BLaER1 treated with 17β-estradiol and CSF1 and Interleukin-3, amounts not matched to agents 10 nM and 100 nM (cell line): ENCODE data around the gene ENDOD1.
A peak's percentile ranks its signal among the peaks of the same experiment; 100 is the strongest.
"Not testable (repeated sequence)": the region's sequence is repeated elsewhere in the genome, so short reads cannot be mapped to it uniquely, and the experiment has no call there.

Experiments
- H3K27ac ChIP-seq, 11 experiments: shearing (Covaris generic); formaldehyde crosslinking; 2 replicates each; pipeline ENCODE4 v1.8.1; 2022
- H3K27me3 ChIP-seq, 11 experiments: shearing (Covaris generic); formaldehyde crosslinking; 2 replicates each; pipeline ENCODE4 v1.8.1; 2022
- H3K36me3 ChIP-seq, 11 experiments: shearing (Covaris generic); formaldehyde crosslinking; 2 replicates each; pipeline ENCODE4 v1.8.1; 2022
- H3K4me1 ChIP-seq, 10 experiments: shearing (Covaris generic); formaldehyde crosslinking; 2 replicates each; pipeline ENCODE4 v1.8.1; 2022
- H3K4me2 ChIP-seq, 11 experiments: shearing (Covaris generic); formaldehyde crosslinking; 2 replicates each; pipeline ENCODE4 v1.8.1; 2022
- H3K4me3 ChIP-seq, 10 experiments: shearing (Covaris generic); formaldehyde crosslinking; 2 replicates each; pipeline ENCODE4 v1.8.1; 2022
- H3K9ac ChIP-seq, 11 experiments: shearing (Covaris generic); formaldehyde crosslinking; 2 replicates each; pipeline ENCODE4 v1.8.1; 2022
- H3K9me3 ChIP-seq, 11 experiments: shearing (Covaris generic); formaldehyde crosslinking; replicated peaks in 1 of 11; 2 replicates each; pipeline ENCODE4 v1.8.1; 2022
- H4K20me1 ChIP-seq, 11 experiments: shearing (Covaris generic); formaldehyde crosslinking; 2 replicates each; pipeline ENCODE4 v1.8.1; 2022
- Cebpa-rat ChIP-seq, 11 experiments: shearing (Covaris generic); IDR thresholded peaks; 2 replicates each; pipeline ENCODE4 v1.8.1; 2022

ENDOD1 gene

GRCh38 chr11:95089620-95090542 is at the start of gene ENDOD1:
Gene ENDOD1, plus strand, starts transcription at chr11:95089846. Its CDS starts 82 bp downstream, at chr11:95089928.
- Histone ChIP-seq H3K9me3 (no peaks in the 10 kb centered on the region), H3K4me3 (peak within 1 kb of the TSS; percentile 70 to 96 (median 88)), H3K9ac (peak within 1 kb of the TSS; percentile 71 to 90 (median 83)), H3K27ac (peak within 1 kb of the TSS in 10 of 11 experiments; percentile 28 to 90 (median 83); a peak in 21 of 22 replicates), H3K27me3 (peaks cover 0 to 24% (median 0%) of the 10 kb centered on the region in 11 experiments; a peak in 5 of 22 replicates), H3K4me2 (peak within 1 kb of the TSS; percentile 88 to 100 (median 96)), H3K36me3 (peaks cover 0 to 8% (median 0%) of the 10 kb centered on the region in 11 experiments; a peak in 2 of 22 replicates), H3K4me1 (peaks cover 31 to 83% (median 70%) of the 10 kb centered on the region in 10 experiments), H4K20me1 (peaks cover 0 to 28% (median 7%) of the 10 kb centered on the region in 11 experiments; a peak in 7 of 22 replicates)
- TF ChIP-seq Cebpa-rat (IDR thresholded peaks at IDR 0.05), result no peak

- no peaks in the 10 kb centered on the region for H3K36me3 ChIP-seq
- H3K27me3 ChIP-seq, result no peaks in the 10 kb centered on the region
- H3K27ac ChIP-seq, result no peak overlapping the region
- no peak for TF ChIP-seq Cebpa-rat (IDR thresholded peaks at IDR 0.05)
- no peaks in the 10 kb centered on the region for H4K20me1 ChIP-seq
- no peak overlapping the region for H3K4me3 ChIP-seq
- H3K9ac ChIP-seq, result no peak overlapping the region
- H3K9me3 ChIP-seq, result peaks cover 9 to 15% (median 11%) of the 10 kb centered on the region in 11 experiments
- H3K4me2 ChIP-seq, result no peak overlapping the region
- H3K4me1 ChIP-seq, result peaks cover 0 to 4% (median 0%) of the 10 kb centered on the region in 10 experiments; a peak in 1 of 20 replicates
These were observed 47.4 kb upstream of the ENDOD1 start for GRCh38 chr11:95042239-95042638.

GRCh38 chr11:95042906-95043305 is 46.7 kb upstream of the ENDOD1 start:
- Histone ChIP-seq H3K4me3 (no peak overlapping the region), H3K4me2 (no peak overlapping the region), H3K36me3 (no peaks in the 10 kb centered on the region), H3K9ac (no peak overlapping the region), H3K9me3 (peaks cover 3 to 8% (median 4%) of the 10 kb centered on the region in 11 experiments; a peak in 21 of 22 replicates), H3K27me3 (no peaks in the 10 kb centered on the region), H3K4me1 (peaks cover 0 to 4% (median 0%) of the 10 kb centered on the region in 10 experiments; a peak in 1 of 20 replicates), H3K27ac (no peak overlapping the region), H4K20me1 (no peaks in the 10 kb centered on the region)
- TF ChIP-seq Cebpa-rat (IDR thresholded peaks at IDR 0.05), result no peak

- H3K27me3 ChIP-seq, result no peaks in the 10 kb centered on the region
- no peak overlapping the region for H3K4me2 ChIP-seq
These were observed 45.6 kb upstream of the ENDOD1 start for GRCh38 chr11:95044010-95044409.

GRCh38 chr11:95045812-95046211 is 43.8 kb upstream of the ENDOD1 start:
- Histone ChIP-seq H3K4me2 (no peak overlapping the region), H3K4me1 (peaks cover 0 to 10% (median 0%) of the 10 kb centered on the region in 10 experiments; a peak in 5 of 20 replicates), H4K20me1 (no peaks in the 10 kb centered on the region), H3K9ac (no peak overlapping the region), H3K27ac (no peak overlapping the region), H3K27me3 (no peaks in the 10 kb centered on the region), H3K36me3 (no peaks in the 10 kb centered on the region), H3K4me3 (no peak overlapping the region), H3K9me3 (peaks cover 0 to 9% (median 7%) of the 10 kb centered on the region in 11 experiments; a peak in 7 of 22 replicates)
- no peak for TF ChIP-seq Cebpa-rat (IDR thresholded peaks at IDR 0.05)

More at GRCh38 chr11:95044010-95044409, 45.6 kb upstream of the ENDOD1 start:
- Histone ChIP-seq H3K4me3 (no peak overlapping the region), H3K36me3 (no peaks in the 10 kb centered on the region), H3K9me3 (no peaks in the 10 kb centered on the region), H3K9ac (no peak overlapping the region), H3K4me1 (peaks cover 0 to 8% (median 0%) of the 10 kb centered on the region in 10 experiments; a peak in 5 of 20 replicates), H4K20me1 (no peaks in the 10 kb centered on the region), H3K27ac (no peak overlapping the region)
- no peak for TF ChIP-seq Cebpa-rat (IDR thresholded peaks at IDR 0.05)

- H3K27ac ChIP-seq, H4K20me1 ChIP-seq, H3K27me3 ChIP-seq, H3K4me1 ChIP-seq, H3K36me3 ChIP-seq, H3K4me3 ChIP-seq, H3K9ac ChIP-seq: not testable (repeated sequence)
- H3K9me3 ChIP-seq, result peaks cover 0 to 19% (median 11%) of the 10 kb centered on the region in 11 experiments; a peak in 9 of 22 replicates
- H3K4me2 ChIP-seq, result peak within 1 kb of the TSS in 5 of 11 experiments; percentile 14 to 34 (median 23); a peak in 7 of 22 replicates
These were observed 40.5 kb upstream of the ENDOD1 start, which contains the start of gene KDM4F for GRCh38 chr11:95049122-95049521. Gene KDM4F, plus strand, starts transcription at chr11:95049422.

GRCh38 chr11:95050595-95051202 is 38.9 kb upstream of the ENDOD1 start:
- Histone ChIP-seq H3K4me2 (no peak overlapping the region), H3K9ac (no peak overlapping the region), H3K4me3 (no peak overlapping the region), H4K20me1 (no peaks in the 10 kb centered on the region), H3K27ac (no peak overlapping the region), H3K27me3 (no peaks in the 10 kb centered on the region), H3K4me1 (peaks cover 0 to 14% (median 3%) of the 10 kb centered on the region in 10 experiments; a peak in 6 of 20 replicates), H3K36me3 (no peaks in the 10 kb centered on the region), H3K9me3 (peaks cover 0 to 21% (median 11%) of the 10 kb centered on the region in 11 experiments; a peak in 9 of 22 replicates)
- TF ChIP-seq Cebpa-rat (IDR thresholded peaks at IDR 0.05), result no peak

GRCh38 chr11:95054356-95054755 is 35.3 kb upstream of the ENDOD1 start:
- no peaks in the 10 kb centered on the region for H3K36me3 ChIP-seq
- no peak for TF ChIP-seq Cebpa-rat (IDR thresholded peaks at IDR 0.05)
- peaks cover 0 to 5% (median 1%) of the 10 kb centered on the region in 10 experiments; a peak in 3 of 20 replicates for H3K4me1 ChIP-seq
- H4K20me1 ChIP-seq, result no peaks in the 10 kb centered on the region
- H3K9ac ChIP-seq, result no peak overlapping the region
- H3K27ac ChIP-seq, result no peak overlapping the region
- no peaks in the 10 kb centered on the region for H3K27me3 ChIP-seq
- H3K4me2 ChIP-seq, result peak overlapping the region in 1 of 11 experiments; percentile 11; a peak in 1 of 22 replicates
- H3K4me3 ChIP-seq, result no peak overlapping the region
- H3K9me3 ChIP-seq, result peaks cover 0 to 21% (median 11%) of the 10 kb centered on the region in 11 experiments; a peak in 9 of 22 replicates
